DND-41 (cell line): ENCODE results near the gene EXOC8.

ENCODE experiments used
- ATAC-seq: fragments of 200-7000 bp; cut with Tn5 transposase; 3 replicates; pipeline ENCODE4 v1.9.1; 2021; ENCODE audit warnings: low read depth; ENCODE audit not compliant: insufficient read depth
- DNase-seq: peaks from one replicate; pipeline ENCODE4 v3.0.0-alpha.2; 2020
- H2AFZ ChIP-seq: 2 replicates; pipeline ENCODE4 v1.6.0; 2012; ENCODE audit warnings: low read depth, low read length
- H3K27ac ChIP-seq: 2 replicates; pipeline ENCODE4 v1.5.1; 2012; ENCODE audit warnings: low read length, inconsistent platforms
- H3K27me3 ChIP-seq: fragments of 200-600 bp; sonication (generic); 2 replicates; pipeline ENCODE4 v1.6.0; 2012; ENCODE audit warnings: low read length, mild to moderate bottlenecking, inconsistent platforms; ENCODE audit not compliant: insufficient read depth, poor library complexity
- H3K36me3 ChIP-seq: 2 replicates; pipeline ENCODE4 v1.5.1; 2012; ENCODE audit warnings: low read length, inconsistent platforms; ENCODE audit not compliant: insufficient read depth
- H3K4me1 ChIP-seq: 2 replicates; pipeline ENCODE4 v1.5.1; 2012; ENCODE audit warnings: mild to moderate bottlenecking, low read length; ENCODE audit not compliant: insufficient read depth
- H3K4me2 ChIP-seq: 2 replicates; pipeline ENCODE4 v1.6.0; 2012; ENCODE audit warnings: mild to moderate bottlenecking, moderate library complexity, low read length, inconsistent platforms; ENCODE audit not compliant: insufficient read depth
- H3K4me3 ChIP-seq, 2 experiments: fragments of 200-600 bp in 1 of 2; shearing (Covaris generic) in 1 of 2; 2 replicates each; pipeline ENCODE4 v1.5.1; 2012 to 2016; ENCODE audit warnings: inconsistent platforms in 2 of 2, low read length in 2 of 2, mild to moderate bottlenecking in 2 of 2, low read depth in 1 of 2, moderate library complexity in 1 of 2
- H3K79me2 ChIP-seq: 2 replicates; pipeline ENCODE4 v1.6.0; 2012; ENCODE audit warnings: low read length, inconsistent platforms; ENCODE audit not compliant: insufficient read depth
- H3K9ac ChIP-seq: 2 replicates; pipeline ENCODE4 v1.6.0; 2012; ENCODE audit warnings: low read depth, mild to moderate bottlenecking, inconsistent platforms, low read length, moderate library complexity
- H3K9me3 ChIP-seq: 2 replicates; pipeline ENCODE4 v1.5.1; 2012; ENCODE audit warnings: low read length, moderate library complexity, mild to moderate bottlenecking, inconsistent platforms; ENCODE audit not compliant: insufficient read depth, severe bottlenecking
- H4K20me1 ChIP-seq: 2 replicates; pipeline ENCODE4 v1.6.0; 2012; ENCODE audit warnings: low read length; ENCODE audit not compliant: insufficient read depth
- CTCF ChIP-seq: IDR thresholded peaks from 2 replicates; pipeline ENCODE4 v1.5.1; 2012; ENCODE audit warnings: borderline replicate concordance, low read length, moderate library complexity, mild to moderate bottlenecking; ENCODE audit not compliant: poor library complexity, severe bottlenecking; ENCODE audit errors: extremely low read depth
- EZH2 ChIP-seq: IDR thresholded peaks from 3 replicates; pipeline ENCODE4 v1.6.1; 2012; ENCODE audit warnings: borderline replicate concordance, low read depth, mild to moderate bottlenecking, moderate library complexity, low read length, inconsistent platforms; ENCODE audit not compliant: severe bottlenecking

The EXOC8 gene

GRCh38 chr1:231337043-231337471 lies 595 bp downstream of the EXOC8 start:
- Histone ChIP-seq H3K4me3 (peak overlapping the region; percentile 83 to 84), H3K4me1 (peaks cover 62% of the 10 kb centered on the region), H4K20me1 (peaks cover 37% of the 10 kb centered on the region), H3K79me2 (peaks cover 88% of the 10 kb centered on the region), H3K36me3 (peaks cover 45% of the 10 kb centered on the region), H3K27me3 (no peaks in the 10 kb centered on the region), H3K4me2 (peak overlapping the region; percentile 97), H3K9me3 (no peaks in the 10 kb centered on the region), H3K27ac (peak overlapping the region; percentile 91), H2AFZ (peak overlapping the region; percentile 90), H3K9ac (peak overlapping the region; percentile 75)
- TF ChIP-seq EZH2, result no peak
- no peak for TF ChIP-seq CTCF
- peak; percentile 2; the same call in 1 of the 3 replicates for ATAC-seq
- no peak for DNase-seq

GRCh38 chr1:231335663-231336602 lies 1.7 kb downstream of the EXOC8 start:
- peaks cover 35% of the 10 kb centered on the region for H3K36me3 ChIP-seq
- DNase-seq, result peak; percentile 23

DNA sequence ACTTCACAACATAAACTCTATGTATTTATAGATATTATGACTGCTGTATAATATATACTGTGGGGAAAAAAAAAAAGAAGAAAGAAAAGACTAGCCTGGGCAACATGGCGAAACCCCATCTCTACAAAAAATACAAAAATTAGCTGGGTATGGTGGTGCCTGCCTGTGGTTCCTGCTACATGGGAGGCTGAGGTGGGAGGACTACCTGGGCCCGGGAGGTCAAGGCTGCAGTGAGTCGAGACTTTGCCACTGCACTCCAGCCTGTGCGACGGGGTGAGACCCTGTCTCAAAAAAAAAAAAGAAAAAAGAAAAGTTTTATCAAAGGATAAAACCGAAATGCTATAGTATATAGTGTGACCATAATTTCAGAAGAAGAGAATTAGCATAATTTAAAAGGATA lies 2.7 kb downstream of the EXOC8 start:
- Histone ChIP-seq H3K4me2 (peak overlapping the region; percentile 97), H3K79me2 (peaks cover 72% of the 10 kb centered on the region), H3K9me3 (no peaks in the 10 kb centered on the region), H3K27ac (no peak overlapping the region), H3K27me3 (no peaks in the 10 kb centered on the region), H3K9ac (peak overlapping the region; percentile 20), H4K20me1 (peaks cover 42% of the 10 kb centered on the region), H2AFZ (no peak overlapping the region), H3K4me1 (peaks cover 57% of the 10 kb centered on the region), H3K36me3 (peaks cover 26% of the 10 kb centered on the region), H3K4me3 (peak overlapping the region; percentile 14 to 83; a peak in 3 of 4 replicates)
- ATAC-seq, result no peak
- no peak for DNase-seq
- TF ChIP-seq EZH2 (no peak), CTCF (no peak)

More at GRCh38 chr1:231335663-231336602, 1.7 kb downstream of the EXOC8 start:
- H3K79me2 ChIP-seq, result peaks cover 82% of the 10 kb centered on the region
- H3K9ac ChIP-seq, result peak overlapping the region; percentile 75
- peaks cover 62% of the 10 kb centered on the region for H3K4me1 ChIP-seq
- H3K4me3 ChIP-seq, result peak overlapping the region; percentile 83 to 84; a peak in 3 of 4 replicates
- H4K20me1 ChIP-seq, result peaks cover 42% of the 10 kb centered on the region
- no peak overlapping the region for H2AFZ ChIP-seq
- peak overlapping the region; percentile 97 for H3K4me2 ChIP-seq
- H3K9me3 ChIP-seq, result no peaks in the 10 kb centered on the region
- no peaks in the 10 kb centered on the region for H3K27me3 ChIP-seq
- no peak for ATAC-seq
- no peak for TF ChIP-seq CTCF
- no peak for TF ChIP-seq EZH2
- H3K27ac ChIP-seq, result peak overlapping the region; percentile 15
